SK-N-SH treated with all-trans-retinoic acid at 6 μM for 48 hours (cell line): ENCODE data around the gene ACADVL.

Source experiments
- ATAC-seq: fragments of 200-7000 bp; cut with Tn5 transposase; 3 replicates; pipeline ENCODE4 v1.9.1; 2020; ENCODE audit warnings: mild to moderate bottlenecking, moderate library complexity
- ARNTL ChIP-seq: fragments of 450-650 bp; formaldehyde crosslinking; IDR thresholded peaks from 2 replicates; pipeline ENCODE4 v1.5.0; 2020; ENCODE audit warnings: low read depth, mild to moderate bottlenecking, moderate library complexity, borderline replicate concordance
- CREB5 ChIP-seq: fragments of 250-450 bp; sonication (Bioruptor Pico); IDR thresholded peaks from 2 replicates; pipeline ENCODE4 v1.5.1; 2020; ENCODE audit warnings: low read depth, mild to moderate bottlenecking, moderate library complexity
- CSDC2 ChIP-seq: fragments of 250-450 bp; sonication (Bioruptor Pico); IDR thresholded peaks from 2 replicates; pipeline ENCODE4 v1.5.0; 2020; ENCODE audit warnings: mild to moderate bottlenecking, moderate library complexity
- CSRNP3 ChIP-seq: fragments of 250-450 bp; sonication (Bioruptor Pico); IDR thresholded peaks from 2 replicates; pipeline ENCODE4 v1.5.1; 2021; ENCODE audit warnings: mild to moderate bottlenecking, moderate library complexity
- ESRRG ChIP-seq: fragments of 250-450 bp; sonication (Bioruptor Pico); IDR thresholded peaks from 2 replicates; pipeline ENCODE4 v1.6.1; 2021; ENCODE audit warnings: mild to moderate bottlenecking
- GLIS3 ChIP-seq: fragments of 250-450 bp; sonication (Bioruptor Pico); IDR thresholded peaks from 2 replicates; pipeline ENCODE4 v1.5.0; 2020; ENCODE audit warnings: mild to moderate bottlenecking, moderate library complexity
- OSR1 ChIP-seq: fragments of 250-450 bp; sonication (Bioruptor Pico); IDR thresholded peaks from 2 replicates; pipeline ENCODE4 v1.8.0; 2022; ENCODE audit warnings: moderate library complexity, mild to moderate bottlenecking, inconsistent platforms
- PATZ1 ChIP-seq: fragments of 250-450 bp; sonication (Bioruptor Pico); IDR thresholded peaks from 2 replicates; pipeline ENCODE4 v1.8.0; 2020; ENCODE audit warnings: mild to moderate bottlenecking, moderate library complexity, borderline replicate concordance
- SNAI2 ChIP-seq: fragments of 250-450 bp; sonication (Bioruptor Pico); IDR thresholded peaks from 2 replicates; pipeline ENCODE4 v1.5.0; 2020; ENCODE audit warnings: mild to moderate bottlenecking, moderate library complexity
- TCF4 ChIP-seq: fragments of 250-450 bp; sonication (Bioruptor Pico); IDR thresholded peaks from 2 replicates; pipeline ENCODE4 v1.8.0; 2021; ENCODE audit warnings: mild to moderate bottlenecking, moderate library complexity, borderline replicate concordance
- TOX ChIP-seq: fragments of 250-450 bp; sonication (Bioruptor Pico); IDR thresholded peaks from 2 replicates; pipeline ENCODE4 v1.8.0; 2021; ENCODE audit warnings: mild to moderate bottlenecking, moderate library complexity, borderline replicate concordance
- TSHZ2 ChIP-seq: fragments of 250-450 bp; sonication (Bioruptor Pico); IDR thresholded peaks from 2 replicates; pipeline ENCODE4 v1.5.0; 2020; ENCODE audit warnings: mild to moderate bottlenecking, moderate library complexity
- ZFP3 ChIP-seq: fragments of 250-450 bp; sonication (Bioruptor Pico); IDR thresholded peaks from 2 replicates; pipeline ENCODE4 v1.5.0; 2020; ENCODE audit warnings: mild to moderate bottlenecking, moderate library complexity
- ZNF565 ChIP-seq: fragments of 450-650 bp; formaldehyde crosslinking; conservative IDR thresholded peaks from 2 replicates; pipeline ENCODE4 v1.5.0; 2020; ENCODE audit warnings: low read depth, mild to moderate bottlenecking, moderate library complexity
- ZNF70 ChIP-seq: fragments of 450-650 bp; formaldehyde crosslinking; IDR thresholded peaks from 2 replicates; pipeline ENCODE4 v1.5.0; 2020; ENCODE audit warnings: mild to moderate bottlenecking, moderate library complexity

The ACADVL gene

GRCh38 chr17:7249830-7250229, 30.1 kb downstream of the ACADVL start (continued):
- TF ChIP-seq PATZ1 (no peak), ZFP3 (CRISPR knock-in tag) (no peak), SNAI2 (CRISPR knock-in tag) (no peak), TCF4 (CRISPR knock-in tag) (no peak)

GRCh38 chr17:7250695-7251627, 31.2 kb downstream of the ACADVL start:
- ATAC-seq: peak; percentile 23
- TF ChIP-seq TOX (CRISPR knock-in tag): no peak
- no peak for TF ChIP-seq GLIS3 (CRISPR knock-in tag)
- TF ChIP-seq TSHZ2 (CRISPR knock-in tag): no peak

- peak; percentile 95 for ATAC-seq
- TF ChIP-seq ARNTL (CRISPR knock-in tag) (no peak), CSRNP3 (CRISPR knock-in tag) (no peak), ZNF70 (CRISPR knock-in tag) (no peak), ZNF565 (CRISPR knock-in tag) (no peak), TOX (CRISPR knock-in tag) (no peak), OSR1 (CRISPR knock-in tag) (no peak), ESRRG (no peak), GLIS3 (CRISPR knock-in tag) (no peak), CSDC2 (CRISPR knock-in tag) (no peak), ZFP3 (CRISPR knock-in tag) (no peak), CREB5 (CRISPR knock-in tag) (no peak), PATZ1 (no peak), SNAI2 (CRISPR knock-in tag) (no peak)
Measured at GRCh38 chr17:7251661-7252175, 32.0 kb downstream of the ACADVL start, which contains the start of gene CTDNEP1. TSS of gene CTDNEP1 (minus strand) at chr17:7251734. CDS start at chr17:7251296, 438 bp downstream.
